ENCODE data around the gene MINDY4.

Gene MINDY4

GRCh38 chr7:30936650-30937245 is 165.5 kb downstream of the MINDY4 start:
- no peak for DNase-seq (ENCODE audit: low read depth in 2 of 2)
- TF ChIP-seq CTCF (IDR thresholded peaks at IDR 0.05; ENCODE audit: low read depth, low read length): no peak
- no peak overlapping the region for H3K4me3 ChIP-seq (replicated peaks in 1 of 2; ENCODE audit: low read depth in 2 of 2, low read length in 2 of 2)

- TF ChIP-seq CTCF (IDR thresholded peaks at IDR 0.05; ENCODE audit: low read depth, low read length): no peak
- no peak for DNase-seq (ENCODE audit: low read depth in 2 of 2)
- H3K4me3 ChIP-seq (replicated peaks in 1 of 2; ENCODE audit: low read depth in 2 of 2, low read length in 2 of 2): no peak overlapping the region
Measured at GRCh38 chr7:30937416-30937815, 166.2 kb downstream of the MINDY4 start.

- TF ChIP-seq CTCF (IDR thresholded peaks at IDR 0.05; ENCODE audit: low read depth, low read length): peak; percentile 99
- DNase-seq (ENCODE audit: low read depth in 2 of 2): peak; percentile 75 to 80
- H3K4me3 ChIP-seq (replicated peaks in 1 of 2; ENCODE audit: low read depth in 2 of 2, low read length in 2 of 2): peak overlapping the region in 1 of 2 donors; percentile 21
Measured at GRCh38 chr7:30938435-30939316, 167.5 kb downstream of the MINDY4 start.

GRCh38 chr7:30941582-30942323 is 170.5 kb downstream of the MINDY4 start:
- no peak for TF ChIP-seq CTCF (IDR thresholded peaks at IDR 0.05; ENCODE audit: low read depth, low read length)
- DNase-seq (ENCODE audit: low read depth in 2 of 2): no peak
- H3K4me3 ChIP-seq (replicated peaks in 1 of 2; ENCODE audit: low read depth in 2 of 2, low read length in 2 of 2): no peak overlapping the region

All from cardiac fibroblast (primary cell).